Nephron progenitor cell (in vitro differentiated cells): ENCODE results near the gene CLCNKB.

ENCODE experiments used
- DNase-seq: peaks from one replicate; pipeline ENCODE4 v3.0.0; 2021
- H3K27ac Mint-ChIP-seq: 2 replicates; pipeline ENCODE4 v1.8.0; 2021; ENCODE audit warnings: mild to moderate bottlenecking, moderate library complexity, mixed read lengths
- H3K27me3 Mint-ChIP-seq: 2 replicates; pipeline ENCODE4 v1.8.0; 2021; ENCODE audit warnings: mild to moderate bottlenecking, low read depth, mixed read lengths; ENCODE audit not compliant: poor library complexity
- H3K36me3 Mint-ChIP-seq: 2 replicates; pipeline ENCODE4 v1.8.0; 2021; ENCODE audit warnings: low read depth, mixed read lengths
- H3K4me1 Mint-ChIP-seq: 2 replicates; pipeline ENCODE4 v1.8.0; 2021; ENCODE audit warnings: mixed read lengths
- H3K4me3 Mint-ChIP-seq: 2 replicates; pipeline ENCODE4 v1.8.0; 2021; ENCODE audit warnings: mild to moderate bottlenecking, moderate library complexity, mixed read lengths
- H3K9me3 Mint-ChIP-seq: 2 replicates; pipeline ENCODE4 v1.8.0; 2021; ENCODE audit warnings: mild to moderate bottlenecking, moderate library complexity, mixed read lengths
- CTCF ChIP-seq: fragments of 200-600 bp; sonication (generic); IDR thresholded peaks from 2 replicates; pipeline ENCODE4 v1.5.0; 2021; ENCODE audit warnings: antibody characterized with exemption

CLCNKB gene

GRCh38 chr1:16076031-16076864, 32.7 kb downstream of the CLCNKB start:
- Mint-ChIP-seq H3K9me3 (no peaks in the 10 kb centered on the region), H3K27ac (no peak overlapping the region), H3K4me3 (peak overlapping the region; percentile 52), H3K4me1 (peaks cover 30% of the 10 kb centered on the region), H3K36me3 (no peaks in the 10 kb centered on the region), H3K27me3 (peaks cover 50% of the 10 kb centered on the region)
- DNase-seq = no peak
- no peak for TF ChIP-seq CTCF

DNA sequence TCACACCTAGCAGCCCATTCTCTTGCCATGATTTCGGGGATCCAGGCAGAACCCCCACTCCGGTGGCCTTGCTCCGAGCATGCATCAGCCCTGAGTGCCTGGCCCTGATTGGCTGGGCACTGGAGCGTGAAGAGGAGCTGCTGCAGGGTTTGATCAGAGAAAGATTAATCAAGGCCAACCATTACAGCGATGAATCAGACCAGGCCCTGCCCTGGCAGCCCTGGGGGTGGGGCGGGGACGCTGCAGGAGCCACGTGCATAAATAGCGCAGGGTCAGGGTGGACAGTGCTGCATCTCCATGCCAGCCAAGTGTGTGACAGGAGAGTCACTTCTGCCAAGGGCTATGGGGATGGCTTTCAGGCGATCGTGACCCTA, 33.3 kb downstream of the CLCNKB start:
- TF ChIP-seq CTCF = no peak
- DNase-seq = no peak
- H3K4me3 Mint-ChIP-seq = no peak overlapping the region
- H3K27ac Mint-ChIP-seq = no peak overlapping the region
- H3K27me3 Mint-ChIP-seq = peaks cover 49% of the 10 kb centered on the region
- no peaks in the 10 kb centered on the region for H3K36me3 Mint-ChIP-seq
- peaks cover 30% of the 10 kb centered on the region for H3K4me1 Mint-ChIP-seq
- H3K9me3 Mint-ChIP-seq = no peaks in the 10 kb centered on the region

DNA sequence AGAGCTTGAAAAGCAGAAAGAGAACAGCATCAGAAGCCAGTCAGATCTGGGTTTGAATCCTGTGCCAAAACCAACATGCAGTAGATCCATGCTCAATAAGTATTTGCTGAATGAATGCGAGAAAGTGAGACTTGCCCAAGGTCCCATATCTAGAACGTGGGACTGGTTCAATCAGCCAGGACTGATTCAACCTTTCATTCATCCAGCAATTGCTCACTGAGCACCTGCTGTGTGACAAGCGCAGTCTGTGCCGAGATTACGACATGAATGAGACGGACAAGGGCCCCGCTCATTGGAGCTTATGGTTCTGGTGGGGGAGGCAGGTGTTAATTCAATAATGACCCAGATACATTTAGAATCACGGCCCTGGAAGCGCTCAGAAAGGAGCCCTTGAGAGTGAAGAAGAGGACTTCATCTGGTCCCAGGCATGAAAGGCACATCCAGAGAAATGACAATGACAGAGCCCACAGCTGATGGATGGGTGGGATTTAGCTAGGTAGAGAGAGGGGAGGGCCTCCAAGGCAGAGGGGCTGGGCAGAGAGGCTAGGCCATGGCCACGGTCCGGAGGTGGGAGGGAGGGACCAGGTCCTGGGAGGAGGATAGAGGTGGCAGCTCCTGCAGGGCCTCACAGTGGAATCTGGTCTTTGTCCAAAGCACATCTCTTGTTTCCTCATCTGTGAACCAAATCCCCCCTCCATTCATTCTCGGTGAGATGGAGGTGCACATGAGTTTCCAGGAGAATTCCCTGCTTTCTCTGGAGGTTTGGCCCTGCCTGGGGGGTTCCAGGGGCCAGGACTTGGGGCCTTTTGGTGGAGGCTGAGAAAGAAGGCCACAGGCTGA, 34.0 kb downstream of the CLCNKB start:
- TF ChIP-seq CTCF = no peak
- H3K4me3 Mint-ChIP-seq = no peak overlapping the region
- no peak overlapping the region for H3K27ac Mint-ChIP-seq
- H3K27me3 Mint-ChIP-seq = peaks cover 41% of the 10 kb centered on the region
- no peaks in the 10 kb centered on the region for H3K36me3 Mint-ChIP-seq
- no peaks in the 10 kb centered on the region for H3K9me3 Mint-ChIP-seq
- H3K4me1 Mint-ChIP-seq = peaks cover 30% of the 10 kb centered on the region
- no peak for DNase-seq

DNA sequence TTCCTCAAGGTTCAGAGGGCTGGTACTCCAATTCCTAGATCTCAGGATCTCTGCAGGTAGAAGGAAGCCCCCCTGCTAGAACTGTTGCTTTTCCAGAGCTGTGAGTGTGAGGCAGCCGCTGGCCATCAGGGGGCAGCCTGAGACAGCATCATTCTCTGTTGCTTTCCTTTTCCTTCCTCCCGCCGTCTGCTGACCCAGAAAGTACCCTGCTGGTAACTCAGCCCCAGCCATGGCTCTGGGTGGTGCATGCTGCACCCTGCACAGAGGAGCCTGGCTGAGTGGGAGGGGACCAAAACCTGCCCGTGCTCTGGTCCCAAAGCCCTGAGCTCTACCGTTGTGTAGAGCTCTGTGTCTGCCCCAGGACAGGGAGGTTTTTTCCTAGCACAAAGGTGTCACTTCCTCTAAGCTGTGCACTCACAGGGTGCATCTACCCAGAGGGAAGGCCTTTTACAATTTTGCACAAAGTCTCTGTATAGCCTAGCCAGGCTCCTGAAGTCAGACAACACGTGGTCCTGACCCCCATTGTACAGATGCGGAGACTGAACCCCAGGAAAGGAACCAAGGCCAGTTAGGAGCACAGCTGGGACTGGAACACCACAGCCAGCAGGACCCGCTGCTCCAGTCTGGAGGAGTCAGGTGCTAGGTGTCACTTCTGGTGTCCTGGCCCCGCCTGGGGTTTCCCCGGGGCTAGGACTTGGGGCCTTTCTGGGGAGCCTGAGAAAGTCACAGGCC, 35.5 kb downstream of the CLCNKB start:
- no peak overlapping the region for H3K27ac Mint-ChIP-seq
- H3K4me3 Mint-ChIP-seq = no peak overlapping the region
- H3K27me3 Mint-ChIP-seq = peaks cover 31% of the 10 kb centered on the region
- DNase-seq = peak; percentile 85
- no peaks in the 10 kb centered on the region for H3K36me3 Mint-ChIP-seq
- no peaks in the 10 kb centered on the region for H3K9me3 Mint-ChIP-seq
- peaks cover 24% of the 10 kb centered on the region for H3K4me1 Mint-ChIP-seq
- TF ChIP-seq CTCF = peak; percentile 82

DNA sequence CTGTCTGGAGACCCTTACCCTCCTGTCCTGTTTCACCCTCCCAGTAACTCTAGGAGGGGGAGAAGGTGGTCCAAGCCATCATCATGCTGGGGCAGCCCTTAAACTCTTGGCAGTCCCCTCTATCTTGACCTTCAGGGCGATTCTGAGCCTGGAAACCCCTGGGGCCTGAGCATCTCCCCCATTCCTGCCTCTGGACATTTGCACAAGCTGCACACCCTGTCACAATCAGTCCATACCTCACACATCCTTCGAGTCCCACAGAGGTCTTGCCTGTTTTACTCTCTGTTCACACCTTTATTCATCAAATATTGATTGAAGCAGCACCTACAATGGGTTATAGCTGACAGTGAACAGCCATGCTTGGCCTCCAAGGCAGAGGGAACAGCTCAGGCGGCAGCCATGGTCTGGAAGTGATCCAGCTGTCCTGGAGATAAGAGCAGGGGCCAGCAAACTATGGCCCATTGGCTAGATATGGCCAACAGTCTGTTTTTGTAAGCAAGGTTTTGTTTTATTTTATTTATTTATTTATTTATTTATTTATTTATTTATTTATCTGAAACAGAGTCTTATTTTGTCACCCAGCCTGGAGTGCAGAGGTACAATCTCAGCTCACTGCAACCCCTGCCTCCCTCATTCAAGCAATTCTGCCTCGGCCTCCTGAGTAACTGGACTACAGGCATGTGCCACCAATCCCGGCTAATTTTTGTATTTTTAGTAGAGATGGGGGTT, 37.0 kb downstream of the CLCNKB start:
- H3K27me3 Mint-ChIP-seq = peaks cover 19% of the 10 kb centered on the region
- peaks cover 24% of the 10 kb centered on the region for H3K4me1 Mint-ChIP-seq
- no peak for DNase-seq
- no peaks in the 10 kb centered on the region for H3K36me3 Mint-ChIP-seq
- no peak overlapping the region for H3K4me3 Mint-ChIP-seq
- H3K9me3 Mint-ChIP-seq = no peaks in the 10 kb centered on the region
- TF ChIP-seq CTCF = no peak
- H3K27ac Mint-ChIP-seq = no peak overlapping the region
